Esophagus (tissue), 2 donors: Measurements from ENCODE around the gene NCAPH2. TPM values are rescaled to one million over a fixed set of nuclear protein-coding genes. Genes with fewer than 3 reads are reported as not detected.

Experiments used
- H3K27ac ChIP-seq, 2 donors: one replicate each; pipeline ENCODE4 v1.5.1; 2013; ENCODE audit warnings: low read depth in 2 of 2, mild to moderate bottlenecking in 2 of 2, inconsistent platforms in 1 of 2, low read length in 1 of 2, moderate library complexity in 1 of 2
- H3K27me3 ChIP-seq, 2 donors: one replicate each; pipeline ENCODE4 v1.6.1; 2013; ENCODE audit warnings: low read length in 2 of 2, control low read depth in 1 of 2, mild to moderate bottlenecking in 1 of 2; ENCODE audit not compliant: insufficient read depth in 2 of 2, control insufficient read depth in 1 of 2
- H3K36me3 ChIP-seq, 2 donors: one replicate each; pipeline ENCODE4 v1.6.1; 2013; ENCODE audit warnings: low read length in 1 of 2; ENCODE audit not compliant: control insufficient read depth in 2 of 2, insufficient read depth in 2 of 2
- H3K4me1 ChIP-seq, 2 donors: one replicate each; pipeline ENCODE4 v1.6.1; 2013; ENCODE audit warnings: low read length in 1 of 2; ENCODE audit not compliant: control insufficient read depth in 2 of 2, insufficient read depth in 2 of 2
- H3K4me3 ChIP-seq, 2 donors: one replicate each; pipeline ENCODE4 v1.5.1; 2013; ENCODE audit warnings: low read length in 2 of 2, mild to moderate bottlenecking in 2 of 2, low read depth in 1 of 2, moderate library complexity in 1 of 2
- H3K9me3 ChIP-seq, 2 donors: one replicate each; pipeline ENCODE4 v1.6.1; 2013; ENCODE audit warnings: mild to moderate bottlenecking in 2 of 2, low read depth in 1 of 2, low read length in 1 of 2, moderate library complexity in 1 of 2; ENCODE audit not compliant: control insufficient read depth in 2 of 2, insufficient read depth in 1 of 2
- WGBS, 2 donors: extraction: QIAGEN DNeasy Blood & Tissue Kit; methylation state at CpG; one replicate each; pipeline ENCODE4 v1.1.7; 2013; 5-methylcytosine and 5-hydroxymethylcytosine counted together
- polyA plus RNA-seq, 2 donors: library from polyadenylated mRNA; stranded (reverse); fragments of 200-250 nt; gene quantifications; one replicate each; pipeline ENCODE4 v1.2.3, GENCODE V29; 2013
- donor health status: healthy with polysubstance abuse.
- donor health status: Bipolar disorder and iron deficiency.

Gene NCAPH2
- polyA plus RNA-seq, 2 donors, result 32.9 to 35.4 TPM

DNA sequence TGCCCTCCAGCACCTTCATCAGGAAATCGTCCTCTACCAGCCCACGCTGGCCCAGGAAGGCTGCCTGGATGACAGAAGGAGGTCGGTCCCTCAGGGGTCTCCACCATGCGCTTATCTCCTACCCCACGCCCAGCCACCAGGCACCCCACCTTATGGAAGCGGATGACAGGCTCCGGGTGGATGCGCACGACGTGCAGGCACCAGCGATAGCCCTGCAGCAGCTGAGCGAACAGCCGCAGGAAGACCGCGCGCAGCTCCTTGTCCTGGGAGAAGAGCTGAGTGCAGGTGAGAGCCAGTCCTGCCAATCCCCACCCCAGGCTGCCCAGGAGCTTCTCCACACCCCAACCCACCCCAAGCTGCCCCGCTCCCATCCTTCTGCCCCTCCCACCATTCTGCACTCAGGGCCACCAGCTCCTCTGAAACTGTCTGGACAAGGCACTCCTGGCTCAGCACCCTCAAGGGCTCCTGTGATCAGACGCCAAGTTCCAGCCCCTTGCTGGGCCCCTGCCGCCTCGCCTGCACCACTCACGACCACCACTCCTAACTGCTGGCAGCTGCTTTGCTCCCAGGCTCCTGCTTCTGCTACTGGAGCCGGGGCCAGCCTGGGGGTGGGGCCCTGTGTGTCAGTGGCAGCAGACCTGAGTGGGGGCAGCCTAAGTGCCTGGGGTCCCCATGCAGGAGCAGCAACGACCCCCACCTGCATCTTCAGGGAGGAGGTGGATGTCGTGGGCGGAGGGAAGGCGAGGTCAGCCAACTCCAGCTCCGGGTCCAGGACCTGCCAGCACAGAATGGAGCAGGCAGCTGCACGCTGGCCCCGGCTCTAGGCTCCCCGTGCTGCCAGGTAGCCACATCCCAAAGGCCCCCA lies 42.7 kb upstream of the NCAPH2 start:
- Histone ChIP-seq H3K27me3 (no peaks in the 10 kb centered on the region), H3K4me1 (peaks cover 10 to 25% of the 10 kb centered on the region in 2 donors), H3K27ac (no peak overlapping the region), H3K4me3 (no peak overlapping the region), H3K36me3 (peaks cover 14 to 76% of the 10 kb centered on the region in 2 donors), H3K9me3 (no peaks in the 10 kb centered on the region)
- 89 to 90% methylated on average over 28 to 30 of the region's 30 CpGs for WGBS, 2 donors

GRCh38 chr22:50467341-50467740 lies 40.7 kb upstream of the NCAPH2 start:
- peaks cover 5 to 57% of the 10 kb centered on the region in 2 donors for H3K36me3 ChIP-seq
- H3K9me3 ChIP-seq, result no peaks in the 10 kb centered on the region
- H3K4me1 ChIP-seq, result peaks cover 20 to 32% of the 10 kb centered on the region in 2 donors
- WGBS, 2 donors, result 89 to 90% methylated on average over 21 to 24 of the region's 24 CpGs
- no peak overlapping the region for H3K4me3 ChIP-seq
- H3K27me3 ChIP-seq, result no peaks in the 10 kb centered on the region
- H3K27ac ChIP-seq, result no peak overlapping the region

GRCh38 chr22:50467773-50468440 lies 40.1 kb upstream of the NCAPH2 start:
- Histone ChIP-seq H3K36me3 (peaks cover under 1 to 52% of the 10 kb centered on the region in 2 donors), H3K27me3 (no peaks in the 10 kb centered on the region), H3K4me1 (peaks cover 22 to 38% of the 10 kb centered on the region in 2 donors), H3K4me3 (no peak overlapping the region), H3K27ac (no peak overlapping the region), H3K9me3 (no peaks in the 10 kb centered on the region)
- WGBS, 2 donors, result 86 to 89% methylated on average over 20 to 22 of the region's 22 CpGs

DNA sequence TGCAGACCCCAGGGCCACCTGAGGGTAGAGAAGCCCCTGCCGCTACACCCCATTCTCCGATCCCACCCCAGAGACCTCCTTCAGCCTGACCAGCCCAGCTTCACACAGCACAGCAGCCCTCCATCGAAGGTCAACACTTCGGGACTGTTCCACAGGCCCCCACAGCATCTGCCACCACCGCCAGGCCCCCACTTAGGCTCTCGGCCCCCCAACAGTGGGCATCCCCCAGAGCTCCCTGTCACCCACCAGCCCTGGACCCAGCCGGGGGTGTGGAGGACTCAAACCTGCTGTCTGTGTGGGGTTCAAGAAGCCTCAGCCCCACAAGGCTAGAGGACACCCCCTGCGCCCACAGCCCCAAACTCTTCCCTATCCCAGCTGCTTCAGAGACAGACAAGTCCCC lies 39.4 kb upstream of the NCAPH2 start:
- H3K27me3 ChIP-seq, result no peaks in the 10 kb centered on the region
- H3K4me3 ChIP-seq, result no peak overlapping the region
- 89% methylated on average over 8 of the region's 8 CpGs for WGBS, 2 donors
- H3K27ac ChIP-seq, result no peak overlapping the region
- H3K4me1 ChIP-seq, result peaks cover 29 to 45% of the 10 kb centered on the region in 2 donors
- H3K36me3 ChIP-seq, result peaks cover 0 to 47% of the 10 kb centered on the region in 2 donors
- H3K9me3 ChIP-seq, result no peaks in the 10 kb centered on the region

DNA sequence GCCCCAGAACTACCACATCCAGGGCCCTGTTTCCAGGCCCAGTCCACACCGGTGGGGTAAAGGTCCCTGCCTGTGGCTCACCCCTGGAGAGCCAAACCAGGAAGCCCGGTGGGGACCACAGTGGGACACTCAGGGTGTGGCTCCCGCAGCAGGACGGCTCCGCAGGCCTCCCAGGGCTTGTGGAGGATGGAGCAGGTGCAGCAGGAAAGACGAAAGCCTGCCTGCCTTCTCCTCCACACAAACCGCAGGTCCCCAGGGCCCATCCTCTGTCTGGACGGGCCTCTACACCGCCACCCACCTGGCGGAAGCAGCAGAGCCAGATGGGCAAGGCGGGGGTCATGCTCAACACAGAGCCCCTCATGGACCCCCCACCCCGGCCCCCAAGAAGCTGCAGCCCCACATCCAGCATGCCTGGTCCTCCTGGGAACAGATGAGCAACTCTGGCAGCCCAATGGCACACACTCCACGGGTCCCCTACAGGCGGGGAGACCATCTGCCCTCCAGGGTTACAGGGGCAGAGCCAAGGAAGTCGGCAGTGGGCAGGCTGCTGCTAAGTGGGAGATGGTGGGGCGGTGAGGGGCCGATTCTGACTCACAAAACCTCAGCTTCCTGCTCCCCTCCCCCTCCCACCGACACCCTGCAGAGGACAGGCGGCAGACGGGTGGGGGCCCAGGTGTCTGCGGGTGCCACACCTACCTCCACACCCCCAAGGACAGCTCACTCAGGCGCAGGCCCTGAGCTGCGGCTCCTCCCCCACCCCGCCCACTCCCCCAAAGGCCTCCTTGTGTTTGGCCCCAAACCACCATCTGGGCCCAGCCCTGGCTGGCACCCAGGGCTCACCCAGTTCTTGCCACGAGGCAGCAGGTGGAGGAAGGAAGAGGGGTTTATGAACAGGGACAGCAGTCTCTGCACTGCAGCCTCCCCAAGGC lies 38.4 kb upstream of the NCAPH2 start:
- H3K4me1 ChIP-seq, result peaks cover 30 to 48% of the 10 kb centered on the region in 2 donors
- H3K36me3 ChIP-seq, result peaks cover 0 to 38% of the 10 kb centered on the region in 2 donors
- H3K4me3 ChIP-seq, result peak overlapping the region in 1 of 2 donors; percentile 8
- WGBS, 2 donors, result 29 to 33% methylated on average over 25 of the region's 25 CpGs
- H3K27me3 ChIP-seq, result no peaks in the 10 kb centered on the region
- H3K27ac ChIP-seq, result peak overlapping the region; percentile 90 to 92
- no peaks in the 10 kb centered on the region for H3K9me3 ChIP-seq

DNA sequence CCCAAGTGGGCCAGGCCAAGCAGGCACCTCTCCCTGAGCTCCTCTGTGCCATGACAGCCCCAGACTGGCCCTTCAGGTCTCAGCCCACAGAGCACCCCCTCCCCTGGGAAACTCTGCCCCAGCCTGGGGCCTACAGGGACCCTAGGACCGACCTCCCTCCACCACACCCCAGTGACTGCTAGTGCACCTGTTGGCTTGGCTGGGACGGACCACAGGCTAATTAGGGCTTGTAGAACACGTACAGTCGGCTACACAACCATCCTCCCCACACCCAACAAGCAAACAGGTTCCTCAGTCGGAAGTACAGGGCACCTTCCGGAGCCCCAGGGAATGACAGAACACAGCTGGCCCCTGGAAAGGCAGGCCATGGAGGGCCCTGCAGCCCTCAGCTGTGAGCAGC lies 37.5 kb upstream of the NCAPH2 start:
- H3K27me3 ChIP-seq, result no peaks in the 10 kb centered on the region
- peak overlapping the region; percentile 5 to 14 for H3K4me3 ChIP-seq
- peak overlapping the region; percentile 90 to 92 for H3K27ac ChIP-seq
- H3K36me3 ChIP-seq, result peaks cover 0 to 30% of the 10 kb centered on the region in 2 donors
- peaks cover 30 to 50% of the 10 kb centered on the region in 2 donors for H3K4me1 ChIP-seq
- 31 to 39% methylated on average over 6 of the region's 6 CpGs for WGBS, 2 donors
- no peaks in the 10 kb centered on the region for H3K9me3 ChIP-seq

DNA sequence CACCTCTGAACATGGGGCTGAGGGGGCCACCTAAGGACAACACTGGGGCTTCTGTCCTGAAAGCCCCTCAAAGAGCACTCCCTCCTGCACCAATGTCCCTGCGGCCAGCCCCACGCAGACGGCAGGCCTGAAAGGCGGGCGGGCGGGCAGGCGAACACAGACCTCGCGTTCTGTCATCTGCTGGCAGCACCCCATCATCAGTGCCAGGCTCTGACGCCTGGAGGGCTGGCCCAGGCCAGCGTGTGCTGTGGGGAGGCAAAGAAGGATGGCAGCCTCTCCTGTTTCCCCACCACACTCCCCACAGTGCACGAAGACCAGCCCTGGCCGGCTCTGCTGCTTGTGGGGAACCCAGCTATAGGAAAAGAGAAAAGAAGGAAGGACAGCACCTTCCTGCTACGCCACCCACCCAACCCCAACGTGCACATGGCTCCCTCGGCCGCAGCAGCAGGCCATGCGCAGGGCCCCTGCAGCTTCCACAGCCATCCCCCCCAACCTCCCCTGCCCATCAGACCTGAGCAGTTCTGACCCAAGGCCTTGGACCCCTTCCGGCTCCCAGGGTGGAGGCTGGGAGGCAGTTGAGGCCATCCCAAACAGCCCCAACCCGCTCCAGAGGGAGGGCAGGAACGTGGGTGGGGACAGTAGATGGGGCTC lies 36.7 kb upstream of the NCAPH2 start:
- H3K9me3 ChIP-seq, result no peaks in the 10 kb centered on the region
- H3K4me3 ChIP-seq, result no peak overlapping the region
- H3K4me1 ChIP-seq, result peaks cover 30 to 53% of the 10 kb centered on the region in 2 donors
- peak overlapping the region; percentile 90 to 92 for H3K27ac ChIP-seq
- 62 to 71% methylated on average over 21 of the region's 21 CpGs for WGBS, 2 donors
- H3K27me3 ChIP-seq, result no peaks in the 10 kb centered on the region
- H3K36me3 ChIP-seq, result peaks cover 0 to 21% of the 10 kb centered on the region in 2 donors

GRCh38 chr22:50471962-50472361 lies 36.1 kb upstream of the NCAPH2 start:
- H3K27me3 ChIP-seq, result no peaks in the 10 kb centered on the region
- H3K27ac ChIP-seq, result peak overlapping the region in 1 of 2 donors; percentile 90
- 70 to 78% methylated on average over 5 of the region's 5 CpGs for WGBS, 2 donors
- H3K4me3 ChIP-seq, result no peak overlapping the region
- peaks cover 30 to 53% of the 10 kb centered on the region in 2 donors for H3K4me1 ChIP-seq
- no peaks in the 10 kb centered on the region for H3K9me3 ChIP-seq
- peaks cover 0 to 15% of the 10 kb centered on the region in 2 donors for H3K36me3 ChIP-seq
